Hematopoietic multipotent progenitor cell treated with erythropoietin and hydrocortisone succinate and interleukin-3 and kit ligand, for 4 days (in vitro differentiated cells): ENCODE data around the gene GAS2L1.
A peak's percentile ranks its signal among the peaks of the same experiment; 100 is the strongest.

Experiments used
- DNase-seq: peaks from one replicate; pipeline ENCODE4 v3.0.0-alpha.2; 2015

The GAS2L1 gene

DNA sequence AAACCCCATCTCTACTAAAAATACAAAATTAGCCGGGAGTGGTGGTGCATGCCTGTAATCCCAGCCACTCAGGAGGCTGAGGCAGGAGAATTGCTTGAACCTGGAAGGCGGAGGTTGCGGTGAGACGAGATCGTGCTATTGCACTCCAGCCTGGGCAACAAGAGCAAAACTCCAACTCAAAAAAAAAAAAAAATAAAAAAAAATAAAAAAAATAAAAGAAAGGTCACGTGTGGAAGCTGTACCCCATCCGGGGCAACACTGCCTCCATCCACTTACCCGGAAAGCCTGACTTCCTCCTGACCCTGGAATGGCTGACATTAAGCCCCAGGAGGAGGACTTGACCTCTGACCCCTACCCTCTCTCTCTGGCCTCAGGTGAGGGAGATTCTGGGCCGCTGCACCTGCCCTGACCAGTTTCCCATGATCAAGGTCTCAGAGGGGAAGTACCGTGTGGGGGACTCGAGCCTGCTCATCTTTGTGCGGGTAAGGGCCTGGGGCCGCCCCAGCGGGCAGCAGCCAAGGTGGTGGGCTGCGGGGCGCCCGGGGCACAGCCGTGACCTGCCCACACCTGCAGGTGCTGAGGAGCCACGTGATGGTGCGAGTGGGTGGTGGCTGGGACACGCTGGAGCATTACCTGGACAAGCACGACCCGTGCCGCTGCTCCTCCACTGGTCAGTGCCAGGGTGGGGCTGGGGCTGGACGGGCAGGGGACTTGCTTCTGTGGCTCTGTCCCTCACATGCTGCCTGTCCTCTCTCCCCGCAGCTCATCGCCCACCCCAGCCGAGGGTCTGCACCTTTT lies 3.8 kb downstream of the GAS2L1 start:
- no peak for DNase-seq

GRCh38 chr22:29310863-29311339 lies 4.5 kb downstream of the GAS2L1 start:
- DNase-seq: peak; percentile 90

GRCh38 chr22:29311464-29312217 lies 5.2 kb downstream of the GAS2L1 start:
- no peak for DNase-seq

GRCh38 chr22:29312218-29313125 lies 6.0 kb downstream of the GAS2L1 start:
- DNase-seq: no peak

GRCh38 chr22:29313126-29313575 lies 6.7 kb downstream of the GAS2L1 start:
- DNase-seq: peak; percentile 83

- DNase-seq: no peak
Observed at GRCh38 chr22:29313576-29314466, 7.4 kb downstream of the GAS2L1 start.

DNA sequence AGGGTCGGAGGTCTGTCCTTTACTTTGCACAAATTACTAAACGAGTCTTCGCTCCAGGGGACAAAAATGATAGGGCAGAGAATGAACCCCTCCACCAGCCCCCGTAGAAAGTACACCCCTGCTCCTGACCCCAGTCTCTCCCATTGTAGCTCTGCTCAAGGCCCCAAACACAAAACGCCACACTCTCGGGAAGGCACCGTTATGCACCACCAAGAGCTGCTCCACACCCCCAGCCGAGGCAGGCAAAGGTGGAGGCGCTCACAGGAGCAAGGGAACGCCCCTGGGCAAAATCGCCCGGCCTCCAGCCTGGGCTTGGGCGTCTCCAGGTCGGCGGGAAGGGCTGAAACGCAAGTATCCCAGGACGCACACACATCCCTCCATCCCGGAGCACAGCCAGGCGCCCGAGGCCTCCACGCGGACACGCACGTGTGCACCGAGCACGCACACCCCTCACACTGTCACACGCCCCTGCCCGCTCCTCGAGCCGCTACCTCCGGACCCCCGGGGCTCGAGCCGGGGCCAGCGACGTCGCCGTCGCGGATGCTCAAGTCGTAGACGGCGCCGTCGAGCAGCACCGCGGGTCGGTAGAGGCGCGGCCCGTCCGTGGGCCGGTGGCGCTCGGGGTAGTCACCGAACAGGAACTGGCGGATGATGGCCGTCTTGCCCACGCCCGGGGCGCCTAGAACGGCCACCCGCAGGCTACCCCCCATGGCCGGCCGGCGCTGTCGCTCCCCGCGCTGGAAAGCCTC lies 8.3 kb downstream of the GAS2L1 start:
- no peak for DNase-seq

DNA sequence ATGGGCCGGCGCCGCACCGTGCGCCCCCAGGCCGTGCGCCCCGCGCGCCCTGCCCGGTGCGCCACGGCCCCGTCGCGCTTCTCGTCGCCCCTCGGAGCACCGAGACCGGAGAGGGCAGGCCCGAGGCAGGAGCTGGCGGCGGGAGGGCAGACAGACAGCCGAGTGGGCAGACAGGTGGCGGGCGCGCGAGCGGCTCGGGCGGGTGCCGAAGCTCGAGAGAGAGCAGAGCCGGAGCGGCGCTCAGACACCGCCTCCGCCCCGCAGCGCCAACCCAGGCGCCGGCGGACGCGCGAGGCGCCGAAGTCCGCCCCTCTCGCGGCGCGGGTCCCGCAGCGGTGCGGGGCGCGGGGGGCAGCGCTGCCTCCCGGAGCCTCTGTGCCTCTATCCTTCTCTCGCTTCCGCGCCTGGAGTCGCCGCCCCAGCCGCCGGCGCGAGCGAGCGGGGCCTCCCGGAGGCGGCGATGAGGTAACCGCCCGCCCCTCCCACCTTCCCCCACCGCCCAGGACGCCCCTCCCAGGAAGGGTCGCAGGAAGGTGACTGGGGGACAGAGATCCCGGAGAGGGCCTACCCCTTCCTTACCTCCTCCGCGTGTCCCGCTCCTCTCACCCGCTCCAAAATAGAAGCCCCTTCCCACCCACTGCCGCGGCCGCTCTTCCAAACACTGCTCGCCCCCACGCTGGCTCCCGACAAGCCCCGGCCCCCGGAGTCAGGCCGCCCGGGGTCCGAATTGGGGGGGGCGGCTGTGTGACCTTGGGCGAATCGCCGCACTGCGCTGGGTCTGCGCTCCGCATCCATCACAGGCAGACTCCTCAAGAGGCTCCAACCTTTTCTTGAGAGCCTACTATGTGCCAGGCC lies 9.1 kb downstream of the GAS2L1 start, which contains the start of gene RASL10A:
TSS of gene RASL10A (minus strand) at position 412 of the 855 bp plus-strand sequence. CDS start 451 bp downstream, outside the sequence.
- peak; percentile 51 for DNase-seq

DNA sequence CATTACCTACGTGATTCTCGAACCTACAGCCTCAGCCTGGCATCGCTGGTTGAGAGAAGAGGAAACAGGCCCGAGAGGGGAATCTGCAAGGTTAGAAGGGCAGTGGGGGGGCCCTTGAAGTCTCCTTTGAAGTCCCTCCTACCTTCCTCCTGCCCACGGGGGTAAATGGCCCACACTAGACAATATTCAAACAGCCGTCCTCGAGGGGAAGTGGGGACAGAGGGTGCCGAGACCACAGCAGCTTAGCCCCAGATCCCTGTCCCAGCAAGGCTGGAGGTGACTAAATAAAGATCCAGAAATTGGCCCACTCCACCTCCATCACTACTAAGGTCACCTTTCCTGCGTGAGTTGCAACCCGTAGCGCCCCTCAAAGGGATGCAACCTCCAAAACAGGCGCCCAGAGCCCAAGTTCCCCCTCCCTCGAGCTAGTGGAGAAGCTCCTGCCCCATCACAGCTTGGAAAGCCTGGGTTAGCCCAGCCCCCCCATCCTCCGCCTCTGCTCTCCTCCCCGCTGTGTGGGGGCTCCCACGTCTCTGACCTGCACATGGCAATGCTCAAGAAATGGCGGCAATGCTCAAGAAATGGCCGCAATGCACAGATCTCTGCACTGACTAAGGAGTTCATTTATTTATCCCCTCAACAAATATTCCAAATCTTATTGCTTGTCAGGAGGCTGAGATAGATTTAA lies 9.8 kb downstream of the GAS2L1 start:
- no peak for DNase-seq

- no peak for DNase-seq
Observed at GRCh38 chr22:29317827-29318454, 11.5 kb downstream of the GAS2L1 start.

- DNase-seq: no peak
Observed at GRCh38 chr22:29319072-29319471, 12.6 kb downstream of the GAS2L1 start.

- peak; percentile 62 for DNase-seq
Observed at GRCh38 chr22:29320546-29320945, 14.1 kb downstream of the GAS2L1 start.

DNA sequence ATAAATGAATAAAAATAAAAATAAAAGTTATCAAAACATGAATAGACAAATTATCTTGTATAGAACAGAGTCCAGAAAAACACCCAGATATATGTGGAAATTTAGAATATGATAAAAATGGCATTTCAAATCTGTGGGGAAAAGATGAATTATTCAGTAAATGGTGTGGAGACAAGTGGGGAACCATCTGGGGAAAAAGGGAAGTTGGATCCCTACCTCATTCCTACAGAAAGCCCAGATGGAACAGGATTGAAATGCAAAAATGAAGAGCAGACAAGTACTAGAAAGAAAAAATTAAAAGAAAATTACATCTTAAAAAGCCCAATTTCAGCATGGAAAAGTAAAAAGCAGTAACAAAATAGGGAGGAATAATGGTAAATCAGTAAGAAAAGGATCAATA lies 17.2 kb downstream of the GAS2L1 start:
- DNase-seq: no peak

- no peak for DNase-seq
Observed at GRCh38 chr22:29325356-29325755, 18.9 kb downstream of the GAS2L1 start.

- DNase-seq: no peak
Observed at GRCh38 chr22:29325785-29326315, 19.4 kb downstream of the GAS2L1 start.

GRCh38 chr22:29326481-29326880 lies 20.0 kb downstream of the GAS2L1 start:
- DNase-seq: no peak

- DNase-seq: no peak
Observed at GRCh38 chr22:29327089-29327764, 20.8 kb downstream of the GAS2L1 start.

- DNase-seq: no peak
Observed at GRCh38 chr22:29328055-29328454, 21.6 kb downstream of the GAS2L1 start.
